ENCODE data around the gene UBE2G2. TPM values are rescaled to one million over a fixed set of nuclear protein-coding genes. Genes with fewer than 3 reads are reported as not detected.

Gene UBE2G2
- total and polyA plus RNA-seq, 2 donors (not counting 3 experiments of a cell fraction or from before 2014, with no cell fraction given), result 95.0 to 114 TPM

DNA sequence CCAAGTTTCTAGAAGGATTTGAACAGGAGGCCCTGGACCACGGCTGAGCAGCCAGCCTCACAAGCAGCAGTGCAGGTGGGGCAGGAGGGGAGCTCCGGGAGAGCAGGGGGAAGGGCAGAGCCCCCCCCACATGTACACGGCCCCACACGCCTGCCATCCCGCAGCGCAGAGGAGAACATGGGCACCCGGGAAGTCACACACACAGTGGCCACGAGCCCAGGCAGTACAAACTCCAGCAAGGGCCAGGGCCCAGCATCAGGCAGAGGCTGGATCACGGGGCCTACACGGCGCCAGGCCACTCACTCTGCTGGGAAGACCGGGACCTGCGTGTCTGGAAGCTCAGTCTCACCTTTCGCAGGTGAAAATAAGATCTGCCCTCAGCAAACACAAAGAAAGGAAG is 11.0 kb upstream of the UBE2G2 start:
- Histone ChIP-seq H3K79me2 (ENCODE audit: control insufficient read depth, insufficient read depth, low read length) (peaks cover 79% of the 10 kb centered on the region), H2AFZ (ENCODE audit: low read depth, low read length) (no peak overlapping the region), H3K36me3 (ENCODE audit: control insufficient read depth in 2 of 2, extremely low read depth in 1 of 2, insufficient read depth in 2 of 2, low read length in 2 of 2) (peaks cover 2 to 26% of the 10 kb centered on the region in 2 experiments), H3K27me3 (ENCODE audit: control insufficient read depth in 2 of 2, insufficient read depth in 2 of 2, low read length in 2 of 2) (no peaks in the 10 kb centered on the region), H3K4me2 (ENCODE audit: insufficient read depth, low read length) (no peak overlapping the region), H4K20me1 (replicated peaks; ENCODE audit: control insufficient read depth, extremely low read depth, insufficient read depth, low read length) (no peaks in the 10 kb centered on the region), H3K4me3 (replicated peaks in 1 of 3; ENCODE audit: insufficient read depth in 1 of 3, low read depth in 1 of 3, low read length in 3 of 3) (no peak overlapping the region), H3K4me1 (ENCODE audit: control insufficient read depth, extremely low read depth, insufficient read depth, low read length) (no peaks in the 10 kb centered on the region), H3K9me1 (replicated peaks; ENCODE audit: control insufficient read depth, extremely low read depth, insufficient read depth, low read length) (no peaks in the 10 kb centered on the region), H3K27ac (ENCODE audit: insufficient read depth, low read depth, low read length) (no peak overlapping the region), H3K9me3 (replicated peaks; ENCODE audit: control insufficient read depth, insufficient read depth, low read length) (no peaks in the 10 kb centered on the region), H3K9ac (replicated peaks; ENCODE audit: extremely low read depth, insufficient read depth, low read length) (no peak overlapping the region)
- ChIA-PET POLR2A (no interaction called here), CTCF (interaction anchor here (0.6 kb wide), 1 partner anchor 20 kb away, joined by 3 read pairs; no protein-coding TSS in a partner anchor)
- BruUV-seq (replicated peaks), result no TSS peak
- TF ChIP-seq, protein P1, sequence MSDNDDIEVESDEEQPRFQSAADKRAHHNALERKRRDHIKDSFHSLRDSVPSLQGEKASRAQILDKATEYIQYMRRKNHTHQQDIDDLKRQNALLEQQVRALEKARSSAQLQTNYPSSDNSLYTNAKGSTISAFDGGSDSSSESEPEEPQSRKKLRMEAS (IDR thresholded peaks at IDR 0.05; ENCODE audit: insufficient read depth, insufficient read length), result no peak
- TF ChIP-seq POLR2A (IDR thresholded peaks at IDR 0.05; ENCODE audit: low read depth, low read length) (no peak), POLR2AphosphoS5 (IDR thresholded peaks at IDR 0.05; ENCODE audit: insufficient read depth, low read depth, low read length) (no peak), FOS (IDR thresholded peaks at IDR 0.05; ENCODE audit: borderline replicate concordance, insufficient read depth, low read length) (no peak), JUN (IDR thresholded peaks at IDR 0.05; ENCODE audit: borderline replicate concordance, insufficient read depth, insufficient read length, low read depth) (no peak), GATA2 (IDR thresholded peaks at IDR 0.05; ENCODE audit: insufficient read depth, insufficient read length, low read depth, low read length) (no peak), MYC (IDR thresholded peaks at IDR 0.05; ENCODE audit: low read depth, low read length) (no peak), EZH2 (IDR thresholded peaks at IDR 0.05; ENCODE audit: borderline replicate concordance, low read depth, low read length, severe bottlenecking) (no peak)
- TF ChIP-seq, protein P2, sequence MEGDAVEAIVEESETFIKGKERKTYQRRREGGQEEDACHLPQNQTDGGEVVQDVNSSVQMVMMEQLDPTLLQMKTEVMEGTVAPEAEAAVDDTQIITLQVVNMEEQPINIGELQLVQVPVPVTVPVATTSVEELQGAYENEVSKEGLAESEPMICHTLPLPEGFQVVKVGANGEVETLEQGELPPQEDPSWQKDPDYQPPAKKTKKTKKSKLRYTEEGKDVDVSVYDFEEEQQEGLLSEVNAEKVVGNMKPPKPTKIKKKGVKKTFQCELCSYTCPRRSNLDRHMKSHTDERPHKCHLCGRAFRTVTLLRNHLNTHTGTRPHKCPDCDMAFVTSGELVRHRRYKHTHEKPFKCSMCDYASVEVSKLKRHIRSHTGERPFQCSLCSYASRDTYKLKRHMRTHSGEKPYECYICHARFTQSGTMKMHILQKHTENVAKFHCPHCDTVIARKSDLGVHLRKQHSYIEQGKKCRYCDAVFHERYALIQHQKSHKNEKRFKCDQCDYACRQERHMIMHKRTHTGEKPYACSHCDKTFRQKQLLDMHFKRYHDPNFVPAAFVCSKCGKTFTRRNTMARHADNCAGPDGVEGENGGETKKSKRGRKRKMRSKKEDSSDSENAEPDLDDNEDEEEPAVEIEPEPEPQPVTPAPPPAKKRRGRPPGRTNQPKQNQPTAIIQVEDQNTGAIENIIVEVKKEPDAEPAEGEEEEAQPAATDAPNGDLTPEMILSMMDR (IDR thresholded peaks at IDR 0.05; ENCODE audit: extremely low read depth in 1 of 2, insufficient read depth in 1 of 2, low read depth in 1 of 2, low read length in 2 of 2), result no peak
- DNase-seq (ENCODE audit: low read depth, low spot score) (no peak), FAIRE-seq (no peak)
- dilution Hi-C loops (cut with MboI; ENCODE audit: extremely low pct_ligation_motif_present, low sequenced_read_pairs), result no loop called here
- intact Hi-C loops (cut with micrococcal nuclease), result no loop called here
